Activated naive CD4-positive, alpha-beta T cell treated with anti-CD3 and anti-CD28 coated beads, Interleukin-2, amount 50 U/mL, for 16 hours (primary cell): ENCODE results near the gene MAFG.

ENCODE experiments used
- DNase-seq: peaks from one replicate; pipeline ENCODE4 v3.0.0-alpha.2; 2020

Gene MAFG

GRCh38 chr17:81907219-81908145, 20.1 kb downstream of the MAFG start:
- no peak for DNase-seq

GRCh38 chr17:81906476-81907218, 20.9 kb downstream of the MAFG start:
- DNase-seq: no peak

GRCh38 chr17:81905993-81906392, 21.5 kb downstream of the MAFG start:
- DNase-seq: no peak

- no peak for DNase-seq
Observed at GRCh38 chr17:81905424-81905875, 22.1 kb downstream of the MAFG start.

- DNase-seq: no peak
Observed at GRCh38 chr17:81904600-81905423, 22.7 kb downstream of the MAFG start.

- DNase-seq: no peak
Observed at GRCh38 chr17:81903896-81904599, 23.5 kb downstream of the MAFG start.

GRCh38 chr17:81903415-81903831, 24.1 kb downstream of the MAFG start:
- no peak for DNase-seq

- no peak for DNase-seq
Observed at GRCh38 chr17:81902653-81903414, 24.7 kb downstream of the MAFG start.

- DNase-seq: no peak
Observed at GRCh38 chr17:81902023-81902652, 25.4 kb downstream of the MAFG start, which contains the start of gene NPB. Gene NPB (plus strand): TSS chr17:81902238. CDS start chr17:81902278, 40 bp downstream.

GRCh38 chr17:81901167-81902022, 26.1 kb downstream of the MAFG start:
- DNase-seq: no peak

- no peak for DNase-seq
Observed at GRCh38 chr17:81900181-81900820, 27.2 kb downstream of the MAFG start.

- DNase-seq: no peak
Observed at GRCh38 chr17:81899514-81900166, 27.9 kb downstream of the MAFG start.

GRCh38 chr17:81898885-81899284, 28.6 kb downstream of the MAFG start:
- DNase-seq: no peak

- DNase-seq: no peak
Observed at GRCh38 chr17:81898029-81898866, 29.3 kb downstream of the MAFG start.

GRCh38 chr17:81895400-81895799, 32.1 kb downstream of the MAFG start:
- DNase-seq: no peak

- no peak for DNase-seq
Observed at GRCh38 chr17:81891303-81891552, 36.3 kb downstream of the MAFG start.

- DNase-seq: no peak
Observed at GRCh38 chr17:81890447-81891302, 36.9 kb downstream of the MAFG start.
